ENCODE results near the gene UBE2I.

The UBE2I gene

DNA sequence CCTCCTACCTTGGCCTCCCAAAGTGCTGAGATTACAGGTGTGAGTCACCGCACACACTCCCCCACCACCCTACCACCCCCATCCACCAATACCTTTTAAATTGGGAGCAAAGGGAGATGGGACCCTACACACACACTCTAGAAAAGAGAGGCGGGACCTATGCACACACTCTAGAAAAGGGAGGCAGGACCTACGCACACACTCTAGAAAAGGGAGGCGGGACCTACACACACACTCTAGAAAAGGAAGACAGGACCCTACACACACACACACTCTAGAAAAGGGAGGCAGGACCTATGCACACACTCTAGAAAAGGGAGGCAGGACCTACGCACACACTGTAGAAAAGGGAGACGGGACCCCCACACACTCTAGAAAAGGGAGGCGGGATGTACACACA lies 34.7 kb upstream of the UBE2I start:
- no peak for TF ChIP-seq ZFX (IDR thresholded peaks at IDR 0.05; ENCODE audit: borderline replicate concordance)
- TF ChIP-seq, protein P1, sequence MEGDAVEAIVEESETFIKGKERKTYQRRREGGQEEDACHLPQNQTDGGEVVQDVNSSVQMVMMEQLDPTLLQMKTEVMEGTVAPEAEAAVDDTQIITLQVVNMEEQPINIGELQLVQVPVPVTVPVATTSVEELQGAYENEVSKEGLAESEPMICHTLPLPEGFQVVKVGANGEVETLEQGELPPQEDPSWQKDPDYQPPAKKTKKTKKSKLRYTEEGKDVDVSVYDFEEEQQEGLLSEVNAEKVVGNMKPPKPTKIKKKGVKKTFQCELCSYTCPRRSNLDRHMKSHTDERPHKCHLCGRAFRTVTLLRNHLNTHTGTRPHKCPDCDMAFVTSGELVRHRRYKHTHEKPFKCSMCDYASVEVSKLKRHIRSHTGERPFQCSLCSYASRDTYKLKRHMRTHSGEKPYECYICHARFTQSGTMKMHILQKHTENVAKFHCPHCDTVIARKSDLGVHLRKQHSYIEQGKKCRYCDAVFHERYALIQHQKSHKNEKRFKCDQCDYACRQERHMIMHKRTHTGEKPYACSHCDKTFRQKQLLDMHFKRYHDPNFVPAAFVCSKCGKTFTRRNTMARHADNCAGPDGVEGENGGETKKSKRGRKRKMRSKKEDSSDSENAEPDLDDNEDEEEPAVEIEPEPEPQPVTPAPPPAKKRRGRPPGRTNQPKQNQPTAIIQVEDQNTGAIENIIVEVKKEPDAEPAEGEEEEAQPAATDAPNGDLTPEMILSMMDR (IDR thresholded peaks at IDR 0.05): no peak
- no peak overlapping the region for H3K27ac ChIP-seq

DNA sequence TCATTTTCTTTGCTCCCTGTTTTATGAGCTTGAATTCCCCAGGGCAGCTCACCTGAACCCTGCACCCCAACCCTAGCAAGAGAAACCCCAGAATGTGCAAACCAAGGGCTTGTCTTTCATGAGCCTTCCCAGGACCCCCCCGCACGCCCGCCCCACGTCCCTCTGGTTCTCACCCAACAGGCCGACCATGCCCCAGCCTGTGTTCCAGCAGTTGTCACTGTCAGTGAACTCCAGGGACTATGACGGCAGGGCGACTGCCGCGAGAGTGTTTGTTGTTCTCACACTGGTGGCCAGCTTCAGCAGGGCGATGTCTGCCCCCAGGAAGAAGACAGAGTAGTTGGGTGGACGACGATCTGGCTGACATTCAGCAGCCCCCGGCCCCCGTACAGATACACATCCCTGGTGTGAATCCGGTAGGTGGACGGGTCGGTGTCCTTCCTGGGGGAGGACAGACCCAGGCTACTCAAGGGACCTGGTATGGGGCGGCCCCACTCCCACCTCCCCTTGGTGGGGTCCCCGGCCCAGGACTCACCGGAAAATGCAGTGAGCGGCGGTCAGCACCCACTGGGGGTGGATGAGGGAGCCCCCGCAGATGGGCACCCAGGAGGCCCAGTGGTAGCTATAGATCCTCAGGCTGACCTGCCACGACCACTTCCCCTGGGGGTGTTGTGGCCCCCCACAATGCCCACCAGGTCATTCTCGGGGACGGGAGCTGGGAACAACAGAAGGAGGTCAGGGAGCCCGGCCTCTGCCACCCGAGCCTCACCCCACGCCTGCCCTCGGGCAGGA lies 33.5 kb upstream of the UBE2I start:
- TF ChIP-seq, protein P1 (IDR thresholded peaks at IDR 0.05): no peak
- TF ChIP-seq ZFX (IDR thresholded peaks at IDR 0.05; ENCODE audit: borderline replicate concordance): no peak
- no peak overlapping the region for H3K27ac ChIP-seq

DNA sequence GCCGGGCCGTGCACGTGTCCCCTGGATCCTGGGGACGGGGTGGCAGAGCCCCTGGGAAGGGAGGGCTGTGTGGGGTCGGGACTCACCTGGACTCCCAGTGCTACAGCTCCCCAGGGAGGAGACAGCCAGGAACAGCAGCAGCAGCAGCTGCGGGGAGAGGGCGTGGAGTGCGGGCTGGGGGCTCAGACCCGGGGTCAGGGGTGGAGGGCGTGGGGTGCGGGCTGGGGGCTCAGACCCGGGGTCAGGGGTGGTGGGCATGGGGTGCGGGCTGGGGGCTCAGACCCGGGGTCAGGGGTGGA lies 32.9 kb upstream of the UBE2I start:
- no peak overlapping the region for H3K27ac ChIP-seq
- TF ChIP-seq, protein P1 (IDR thresholded peaks at IDR 0.05): no peak
- TF ChIP-seq ZFX (IDR thresholded peaks at IDR 0.05; ENCODE audit: borderline replicate concordance): no peak

DNA sequence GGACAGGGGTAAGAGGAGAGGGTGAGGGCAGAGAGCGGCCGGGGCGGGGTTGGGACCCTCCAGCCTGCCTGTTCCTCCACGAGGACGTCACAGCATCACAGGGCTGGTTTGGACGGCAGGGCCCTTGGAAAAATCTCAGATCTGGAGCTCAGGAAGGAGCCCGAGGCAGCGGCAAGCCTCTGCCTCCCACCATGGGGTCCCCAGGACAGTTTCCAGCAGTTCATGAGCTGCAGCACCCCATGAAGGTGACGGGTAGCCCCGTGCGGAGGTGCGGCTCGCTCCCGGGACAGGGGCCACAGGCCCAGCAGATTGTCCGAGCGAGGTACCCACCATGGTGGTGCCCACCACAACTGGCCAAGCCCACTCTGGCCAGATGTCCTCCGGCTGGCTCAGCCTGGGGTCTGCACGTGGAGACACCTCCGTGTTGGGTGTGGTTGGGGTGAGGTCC lies 32.3 kb upstream of the UBE2I start:
- no peak for TF ChIP-seq ZFX (IDR thresholded peaks at IDR 0.05; ENCODE audit: borderline replicate concordance)
- TF ChIP-seq, protein P1 (IDR thresholded peaks at IDR 0.05): no peak
- H3K27ac ChIP-seq: no peak overlapping the region

DNA sequence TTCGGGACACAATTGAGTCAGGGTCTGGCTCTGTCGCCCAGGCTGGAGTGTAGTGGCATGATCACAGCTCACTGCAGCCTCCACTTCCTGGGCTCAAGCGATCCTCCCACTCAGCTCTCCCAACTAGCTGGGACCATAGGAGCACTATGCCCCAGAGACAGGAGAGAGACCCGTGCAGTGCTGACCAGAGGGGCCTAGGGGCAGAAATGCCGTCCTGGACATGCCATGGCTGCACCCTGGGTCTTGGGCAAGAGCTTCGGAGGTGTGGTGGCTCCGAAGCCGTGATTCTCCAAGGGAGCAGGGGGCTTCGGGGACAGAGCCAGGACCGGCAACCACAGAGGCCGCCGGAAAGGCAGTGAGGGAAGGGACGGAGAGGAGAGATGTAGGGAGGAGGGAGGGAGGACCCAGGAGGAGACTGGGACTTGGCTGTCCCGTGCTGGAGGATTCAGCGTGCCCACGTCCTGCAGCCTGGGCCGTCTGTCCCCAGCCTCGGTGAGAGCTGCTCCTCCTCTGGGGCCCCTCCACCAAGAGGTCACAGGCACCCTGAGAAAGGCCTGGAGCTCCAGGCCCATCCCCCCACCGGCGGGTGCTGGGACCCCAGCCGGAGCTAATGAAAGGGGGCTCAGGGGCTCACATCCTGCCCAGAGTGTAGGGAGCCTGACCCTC lies 31.7 kb upstream of the UBE2I start:
- TF ChIP-seq, protein P1 (IDR thresholded peaks at IDR 0.05): no peak
- no peak for TF ChIP-seq ZFX (IDR thresholded peaks at IDR 0.05; ENCODE audit: borderline replicate concordance)
- no peak overlapping the region for H3K27ac ChIP-seq

DNA sequence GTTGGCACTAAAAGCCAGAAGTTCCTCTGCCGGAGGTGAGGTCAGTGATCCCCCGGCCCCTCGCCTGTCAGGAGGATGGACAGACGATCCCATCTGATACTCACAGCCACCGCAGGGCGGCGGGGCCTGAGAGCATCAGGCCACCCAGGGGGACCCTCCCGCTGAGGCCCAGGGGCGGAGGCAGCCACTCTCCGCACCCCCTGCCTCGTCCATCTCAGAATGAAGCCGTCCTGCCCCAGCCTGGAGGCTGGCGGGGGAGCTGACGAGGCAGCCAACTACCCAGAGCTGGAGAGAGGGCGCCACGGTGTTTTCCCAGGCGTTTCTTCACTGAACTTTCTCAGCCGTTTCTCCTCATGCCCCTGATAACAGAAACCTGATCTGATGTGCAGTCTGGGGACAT lies 31.0 kb upstream of the UBE2I start:
- TF ChIP-seq, protein P1 (IDR thresholded peaks at IDR 0.05): peak; percentile 18
- TF ChIP-seq ZFX (IDR thresholded peaks at IDR 0.05; ENCODE audit: borderline replicate concordance): no peak
- H3K27ac ChIP-seq: no peak overlapping the region
